HEK293 (cell line): ENCODE results near the gene SIGLEC15.

Experiments
- CTCF ChIA-PET: fragments of 350-600 bp; formaldehyde crosslinking; extraction: SDS; loops from one replicate; lab custom pipeline; 2021; ENCODE audit warnings: antibody characterized with exemption; lab: Yijun Ruan, JAX
- POLR2A ChIA-PET: fragments of 300-600 bp; formaldehyde crosslinking; extraction: SDS; loops from one replicate; lab custom pipeline; 2020; ENCODE audit warnings: antibody characterized with exemption, inconsistent platforms; lab: Yijun Ruan, JAX
- H3K27ac ChIP-seq: fragments of 200-500 bp; sonication (Bioruptor generic); 2 replicates; pipeline ENCODE4 v1.5.1; 2014; ENCODE audit warnings: low read depth, low read length, control low read depth, inconsistent platforms; ENCODE audit errors: extremely low read depth
- H3K36me3 ChIP-seq, 2 experiments: fragments of 200-500 bp in 1 of 2; sonication (Bioruptor generic) in 1 of 2; 1 replicate in 1 of 2; 2 replicates in 1 of 2; pipeline ENCODE4 v1.5.1; 2014 to 2017; ENCODE audit warnings: inconsistent platforms in 2 of 2, low read length in 2 of 2; ENCODE audit not compliant: control insufficient read depth in 2 of 2, insufficient read depth in 1 of 2
- H3K4me1 ChIP-seq: fragments of 200-500 bp; sonication (Bioruptor generic); 2 replicates; pipeline ENCODE4 v1.5.1; 2014; ENCODE audit warnings: mild to moderate bottlenecking, low read length, inconsistent platforms; ENCODE audit not compliant: control insufficient read depth, insufficient read depth
- H3K4me3 ChIP-seq: 2 replicates; pipeline ENCODE4 v1.5.1; 2011; ENCODE audit warnings: low read depth, mild to moderate bottlenecking, control low read depth, low read length, moderate library complexity
- H3K9me3 ChIP-seq: fragments of 200-500 bp; sonication (Bioruptor generic); 2 replicates; pipeline ENCODE4 v1.5.1; 2014; ENCODE audit warnings: low read depth, low read length, inconsistent platforms; ENCODE audit not compliant: control insufficient read depth, insufficient read depth
- GLI4 ChIP-seq: fragments of 450-650 bp; formaldehyde crosslinking; IDR thresholded peaks from 2 replicates; pipeline ENCODE4 v1.5.1; 2016; ENCODE audit warnings: missing biosample characterization, missing genetic modification characterization
- GLIS1 ChIP-seq: fragments of 450-650 bp; formaldehyde crosslinking; IDR thresholded peaks from 2 replicates; pipeline ENCODE4 v1.5.1; 2016; ENCODE audit warnings: missing biosample characterization, missing genetic modification characterization
- GLIS2 ChIP-seq: fragments of 450-650 bp; formaldehyde crosslinking; IDR thresholded peaks from 2 replicates; pipeline ENCODE4 v1.5.1; 2016; ENCODE audit warnings: missing biosample characterization, missing genetic modification characterization
- KLF16 ChIP-seq: fragments of 450-650 bp; formaldehyde crosslinking; IDR thresholded peaks from 2 replicates; pipeline ENCODE4 v1.5.1; 2017; ENCODE audit warnings: missing biosample characterization, missing genetic modification characterization
- TRIM28 ChIP-seq: IDR thresholded peaks from 2 replicates; pipeline ENCODE4 v1.6.1; 2011; ENCODE audit warnings: low read length, control low read depth, borderline replicate concordance
- ZBTB20 ChIP-seq: fragments of 450-650 bp; formaldehyde crosslinking; IDR thresholded peaks from 2 replicates; pipeline ENCODE4 v1.5.1; 2016; ENCODE audit warnings: missing biosample characterization, missing genetic modification characterization
- ZFP69B ChIP-seq: fragments of 450-650 bp; formaldehyde crosslinking; IDR thresholded peaks from 2 replicates; pipeline ENCODE4 v1.5.1; 2016; ENCODE audit warnings: missing biosample characterization, missing genetic modification characterization
- ZNF112 ChIP-seq: fragments of 450-650 bp; formaldehyde crosslinking; IDR thresholded peaks from 2 replicates; pipeline ENCODE4 v1.5.0; 2017; ENCODE audit warnings: missing biosample characterization, missing genetic modification characterization
- ZNF157 ChIP-seq: fragments of 450-650 bp; formaldehyde crosslinking; IDR thresholded peaks from 2 replicates; pipeline ENCODE4 v1.5.1; 2016; ENCODE audit warnings: missing biosample characterization, missing genetic modification characterization
- ZNF202 ChIP-seq: fragments of 450-650 bp; formaldehyde crosslinking; IDR thresholded peaks from 2 replicates; pipeline ENCODE4 v1.5.1; 2016; ENCODE audit warnings: missing biosample characterization, missing genetic modification characterization, borderline replicate concordance
- ZNF248 ChIP-seq: fragments of 450-650 bp; formaldehyde crosslinking; IDR thresholded peaks from 2 replicates; pipeline ENCODE4 v1.5.1; 2017; ENCODE audit warnings: missing biosample characterization, missing genetic modification characterization
- ZNF292 ChIP-seq: fragments of 450-650 bp; formaldehyde crosslinking; IDR thresholded peaks from 2 replicates; pipeline ENCODE4 v1.5.1; 2016; ENCODE audit warnings: low read depth, missing biosample characterization, missing genetic modification characterization, borderline replicate concordance
- ZNF311 ChIP-seq: fragments of 450-650 bp; formaldehyde crosslinking; IDR thresholded peaks from 2 replicates; pipeline ENCODE4 v1.5.1; 2017; ENCODE audit warnings: missing biosample characterization, missing genetic modification characterization, borderline replicate concordance
- ZNF366 ChIP-seq: fragments of 450-650 bp; formaldehyde crosslinking; conservative IDR thresholded peaks from 2 replicates; pipeline ENCODE4 v1.5.1; 2016; ENCODE audit warnings: missing biosample characterization, missing genetic modification characterization
- ZNF514 ChIP-seq: fragments of 450-650 bp; formaldehyde crosslinking; IDR thresholded peaks from 2 replicates; pipeline ENCODE4 v1.5.1; 2016; ENCODE audit warnings: missing biosample characterization, missing genetic modification characterization
- ZNF596 ChIP-seq: fragments of 450-650 bp; IDR thresholded peaks from 2 replicates; pipeline ENCODE4 v1.5.0; 2018; ENCODE audit warnings: missing biosample characterization, mild to moderate bottlenecking, missing genetic modification characterization, moderate library complexity
- ZNF600 ChIP-seq: fragments of 450-650 bp; formaldehyde crosslinking; IDR thresholded peaks from 2 replicates; pipeline ENCODE4 v1.5.1; 2016; ENCODE audit warnings: missing biosample characterization, missing genetic modification characterization
- ZNF658 ChIP-seq: fragments of 450-650 bp; formaldehyde crosslinking; IDR thresholded peaks from 2 replicates; pipeline ENCODE4; 2016; ENCODE audit warnings: missing biosample characterization, missing genetic modification characterization
- ZNF677 ChIP-seq: fragments of 450-650 bp; IDR thresholded peaks from 2 replicates; pipeline ENCODE4 v1.5.0; 2018; ENCODE audit warnings: missing biosample characterization, mild to moderate bottlenecking, missing genetic modification characterization, moderate library complexity
- TF ChIP-seq, protein P1 (sequence below): fragments of 450-650 bp; formaldehyde crosslinking; IDR thresholded peaks from 2 replicates; pipeline ENCODE4 v1.5.1; 2016; ENCODE audit warnings: missing biosample characterization, missing genetic modification characterization
- TF ChIP-seq, protein P2 (sequence below): fragments of 450-650 bp; formaldehyde crosslinking; IDR thresholded peaks from 2 replicates; pipeline ENCODE4 v1.5.1; 2016; ENCODE audit warnings: missing biosample characterization, missing genetic modification characterization, low read depth
- TF ChIP-seq, protein P3 (sequence below): fragments of 450-650 bp; formaldehyde crosslinking; IDR thresholded peaks from 2 replicates; pipeline ENCODE4 v1.5.1; 2016; ENCODE audit warnings: missing biosample characterization, missing genetic modification characterization
- TF ChIP-seq, protein P4 (sequence below): fragments of 450-650 bp; formaldehyde crosslinking; IDR thresholded peaks from 2 replicates; pipeline ENCODE4 v1.5.1; 2016; ENCODE audit warnings: missing biosample characterization, missing genetic modification characterization
- TF ChIP-seq, protein P5 (sequence below): fragments of 450-650 bp; formaldehyde crosslinking; IDR thresholded peaks from 2 replicates; pipeline ENCODE4 v1.5.1; 2017; ENCODE audit warnings: missing biosample characterization, missing genetic modification characterization

Gene SIGLEC15

DNA sequence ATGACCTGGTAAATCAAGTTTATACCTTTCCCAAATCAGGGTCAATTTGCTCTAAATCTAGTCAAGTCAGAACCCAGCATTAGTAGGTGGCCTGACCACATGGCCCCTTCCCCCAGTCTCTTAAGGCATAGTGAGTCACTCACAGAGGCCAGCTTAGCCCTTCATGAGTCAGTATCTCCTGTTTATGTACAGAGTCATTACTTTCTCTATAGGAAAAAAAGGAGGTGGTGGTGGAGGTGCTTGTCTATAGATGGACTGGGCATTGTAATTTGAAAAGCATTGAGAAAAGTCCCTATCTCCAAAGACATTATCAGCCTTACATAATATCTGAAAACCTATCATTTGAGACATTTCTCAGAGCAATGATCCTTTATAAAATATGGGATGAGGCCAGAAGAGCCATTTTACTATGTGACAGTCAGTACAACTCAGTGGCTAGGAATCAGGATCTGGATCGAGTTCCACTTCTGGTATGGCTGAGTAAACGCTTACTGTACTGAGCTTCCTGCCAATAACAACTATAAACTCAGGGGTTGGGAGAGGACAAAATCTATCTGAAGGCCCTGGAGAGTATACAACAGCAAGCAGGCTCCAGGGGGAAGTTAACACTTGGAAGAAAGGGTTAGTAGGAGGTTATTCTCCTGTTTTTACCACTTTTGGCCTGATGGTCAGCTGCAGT, 22.5 kb upstream of the SIGLEC15 start:
- no peak overlapping the region for H3K4me3 ChIP-seq
- CTCF ChIA-PET = interaction anchor here (0.6 to 1.6 kb wide), 2 partner anchors 76 to 80 kb away, joined by 3 to 4 read pairs; no protein-coding TSS in a partner anchor
- no peaks in the 10 kb centered on the region; the same call in 1 of the 2 replicates for H3K9me3 ChIP-seq
- TF ChIP-seq, protein P1, sequence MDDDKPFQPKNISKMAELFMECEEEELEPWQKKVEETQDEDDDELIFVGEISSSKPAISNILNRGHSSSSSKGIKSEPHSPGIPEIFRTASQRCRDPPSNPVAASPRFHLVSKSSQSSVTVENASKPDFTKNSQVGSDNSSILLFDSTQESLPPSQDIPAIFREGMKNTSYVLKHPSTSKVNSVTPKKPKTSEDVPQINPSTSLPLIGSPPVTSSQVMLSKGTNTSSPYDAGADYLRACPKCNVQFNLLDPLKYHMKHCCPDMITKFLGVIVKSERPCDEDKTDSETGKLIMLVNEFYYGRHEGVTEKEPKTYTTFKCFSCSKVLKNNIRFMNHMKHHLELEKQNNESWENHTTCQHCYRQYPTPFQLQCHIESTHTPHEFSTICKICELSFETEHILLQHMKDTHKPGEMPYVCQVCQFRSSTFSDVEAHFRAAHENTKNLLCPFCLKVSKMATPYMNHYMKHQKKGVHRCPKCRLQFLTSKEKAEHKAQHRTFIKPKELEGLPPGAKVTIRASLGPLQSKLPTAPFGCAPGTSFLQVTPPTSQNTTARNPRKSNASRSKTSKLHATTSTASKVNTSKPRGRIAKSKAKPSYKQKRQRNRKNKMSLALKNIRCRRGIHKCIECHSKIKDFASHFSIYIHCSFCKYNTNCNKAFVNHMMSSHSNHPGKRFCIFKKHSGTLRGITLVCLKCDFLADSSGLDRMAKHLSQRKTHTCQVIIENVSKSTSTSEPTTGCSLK = no peak
- no peak for TF ChIP-seq ZNF311 (tag by site-specific recombination)
- no peak for TF ChIP-seq ZNF514 (tag by site-specific recombination)
- TF ChIP-seq ZNF366 (tag by site-specific recombination) = no peak
- no peak for TF ChIP-seq ZNF596 (tag by site-specific recombination)
- no peak for TF ChIP-seq KLF16 (tag by site-specific recombination)
- no peak for TF ChIP-seq ZNF157 (tag by site-specific recombination)
- no peak for TF ChIP-seq ZBTB20
- TF ChIP-seq ZNF248 (tag by site-specific recombination) = no peak
- TF ChIP-seq, protein P2, sequence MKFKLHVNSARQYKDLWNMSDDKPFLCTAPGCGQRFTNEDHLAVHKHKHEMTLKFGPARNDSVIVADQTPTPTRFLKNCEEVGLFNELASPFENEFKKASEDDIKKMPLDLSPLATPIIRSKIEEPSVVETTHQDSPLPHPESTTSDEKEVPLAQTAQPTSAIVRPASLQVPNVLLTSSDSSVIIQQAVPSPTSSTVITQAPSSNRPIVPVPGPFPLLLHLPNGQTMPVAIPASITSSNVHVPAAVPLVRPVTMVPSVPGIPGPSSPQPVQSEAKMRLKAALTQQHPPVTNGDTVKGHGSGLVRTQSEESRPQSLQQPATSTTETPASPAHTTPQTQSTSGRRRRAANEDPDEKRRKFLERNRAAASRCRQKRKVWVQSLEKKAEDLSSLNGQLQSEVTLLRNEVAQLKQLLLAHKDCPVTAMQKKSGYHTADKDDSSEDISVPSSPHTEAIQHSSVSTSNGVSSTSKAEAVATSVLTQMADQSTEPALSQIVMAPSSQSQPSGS (tag by site-specific recombination) = no peak
- TF ChIP-seq GLIS1 (tag by site-specific recombination) = no peak
- TF ChIP-seq, protein P3, sequence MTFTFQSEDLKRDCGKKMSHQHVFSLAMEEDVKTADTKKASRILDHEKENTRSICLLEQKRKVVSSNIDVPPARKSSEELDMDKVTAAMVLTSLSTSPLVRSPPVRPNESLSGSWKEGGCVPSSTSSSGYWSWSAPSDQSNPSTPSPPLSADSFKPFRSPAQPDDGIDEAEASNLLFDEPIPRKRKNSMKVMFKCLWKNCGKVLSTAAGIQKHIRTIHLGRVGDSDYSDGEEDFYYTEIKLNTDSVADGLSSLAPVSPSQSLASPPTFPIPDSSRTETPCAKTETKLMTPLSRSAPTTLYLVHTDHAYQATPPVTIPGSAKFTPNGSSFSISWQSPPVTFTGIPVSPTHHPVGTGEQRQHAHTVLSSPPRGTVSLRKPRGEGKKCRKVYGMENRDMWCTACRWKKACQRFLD (tag by site-specific recombination) = no peak
- no peak overlapping the region for H3K27ac ChIP-seq
- POLR2A ChIA-PET = no interaction called here
- H3K4me1 ChIP-seq = no peaks in the 10 kb centered on the region
- H3K36me3 ChIP-seq = no peaks in the 10 kb centered on the region

DNA sequence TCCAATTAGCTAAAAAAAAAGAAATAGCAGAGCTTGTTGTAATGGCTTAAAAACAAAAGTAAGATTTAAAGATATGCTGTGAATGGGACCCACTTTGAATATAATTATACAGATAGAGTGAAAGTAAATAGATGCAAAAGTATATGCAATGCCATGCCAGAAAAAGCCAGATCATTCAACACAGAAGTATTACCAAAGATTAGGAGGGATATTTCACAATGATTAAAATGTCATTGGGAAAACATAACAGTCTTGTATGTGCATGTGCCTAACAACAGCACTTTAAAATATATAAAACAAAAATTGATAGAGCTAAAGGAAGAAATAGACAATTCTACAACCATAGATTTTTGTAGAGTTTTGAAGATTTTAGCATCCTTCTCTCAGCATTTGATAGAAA, 19.9 kb upstream of the SIGLEC15 start:
- no peak overlapping the region for H3K4me3 ChIP-seq
- H3K27ac ChIP-seq = no peak overlapping the region
- ChIA-PET CTCF (interaction anchor here (1.7 kb wide), 1 partner anchor 81 kb away, joined by 5 read pairs; the partner anchor contains the start of gene SLC14A1), POLR2A (no interaction called here)
- no peaks in the 10 kb centered on the region; the same call in 1 of the 2 replicates for H3K9me3 ChIP-seq
- TF ChIP-seq GLI4 (no peak), ZNF658 (tag by site-specific recombination) (no peak), TRIM28 (no peak)
- H3K36me3 ChIP-seq = no peaks in the 10 kb centered on the region
- H3K4me1 ChIP-seq = no peaks in the 10 kb centered on the region

DNA sequence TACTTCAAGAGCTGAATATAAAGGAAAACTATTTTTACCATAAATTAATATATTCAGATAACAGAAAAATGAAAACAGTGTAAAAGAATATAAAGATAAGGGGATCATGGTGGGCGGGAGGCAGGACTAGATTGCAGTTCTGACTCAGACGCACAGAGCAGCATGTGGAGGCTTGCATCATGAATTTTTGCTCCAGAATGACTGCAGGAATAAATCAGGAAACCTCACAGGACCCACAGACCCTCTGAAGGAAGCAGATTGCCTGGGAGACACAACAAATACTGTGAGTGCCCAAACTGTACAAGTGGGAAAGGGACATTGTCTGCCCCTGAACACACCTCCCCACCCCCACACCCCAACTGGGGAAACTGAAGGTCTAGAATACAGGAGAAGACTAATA, 19.2 kb upstream of the SIGLEC15 start:
- Histone ChIP-seq H3K4me3 (no peak overlapping the region), H3K27ac (no peak overlapping the region), H3K4me1 (no peaks in the 10 kb centered on the region), H3K36me3 (no peaks in the 10 kb centered on the region), H3K9me3 (no peaks in the 10 kb centered on the region; the same call in 1 of the 2 replicates)
- ChIA-PET POLR2A (no interaction called here), CTCF (interaction anchor here (0.5 to 2.9 kb wide), 6 partner anchors 19 to 98 kb away, joined by 3 to 14 read pairs (median 4); partner anchors contain the start of gene SLC14A1)
- no peak for TF ChIP-seq ZNF677 (tag by site-specific recombination)
- TF ChIP-seq, protein P4, sequence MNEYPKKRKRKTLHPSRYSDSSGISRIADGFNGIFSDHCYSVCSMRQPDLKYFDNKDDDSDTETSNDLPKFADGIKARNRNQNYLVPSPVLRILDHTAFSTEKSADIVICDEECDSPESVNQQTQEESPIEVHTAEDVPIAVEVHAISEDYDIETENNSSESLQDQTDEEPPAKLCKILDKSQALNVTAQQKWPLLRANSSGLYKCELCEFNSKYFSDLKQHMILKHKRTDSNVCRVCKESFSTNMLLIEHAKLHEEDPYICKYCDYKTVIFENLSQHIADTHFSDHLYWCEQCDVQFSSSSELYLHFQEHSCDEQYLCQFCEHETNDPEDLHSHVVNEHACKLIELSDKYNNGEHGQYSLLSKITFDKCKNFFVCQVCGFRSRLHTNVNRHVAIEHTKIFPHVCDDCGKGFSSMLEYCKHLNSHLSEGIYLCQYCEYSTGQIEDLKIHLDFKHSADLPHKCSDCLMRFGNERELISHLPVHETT (tag by site-specific recombination) = no peak
- TF ChIP-seq ZNF600 (tag by site-specific recombination) = no peak
- TF ChIP-seq ZFP69B = no peak
- no peak for TF ChIP-seq GLIS2 (tag by site-specific recombination)
- no peak for TF ChIP-seq ZNF202
- TF ChIP-seq ZNF112 (tag by site-specific recombination) = no peak
- TF ChIP-seq, protein P5, sequence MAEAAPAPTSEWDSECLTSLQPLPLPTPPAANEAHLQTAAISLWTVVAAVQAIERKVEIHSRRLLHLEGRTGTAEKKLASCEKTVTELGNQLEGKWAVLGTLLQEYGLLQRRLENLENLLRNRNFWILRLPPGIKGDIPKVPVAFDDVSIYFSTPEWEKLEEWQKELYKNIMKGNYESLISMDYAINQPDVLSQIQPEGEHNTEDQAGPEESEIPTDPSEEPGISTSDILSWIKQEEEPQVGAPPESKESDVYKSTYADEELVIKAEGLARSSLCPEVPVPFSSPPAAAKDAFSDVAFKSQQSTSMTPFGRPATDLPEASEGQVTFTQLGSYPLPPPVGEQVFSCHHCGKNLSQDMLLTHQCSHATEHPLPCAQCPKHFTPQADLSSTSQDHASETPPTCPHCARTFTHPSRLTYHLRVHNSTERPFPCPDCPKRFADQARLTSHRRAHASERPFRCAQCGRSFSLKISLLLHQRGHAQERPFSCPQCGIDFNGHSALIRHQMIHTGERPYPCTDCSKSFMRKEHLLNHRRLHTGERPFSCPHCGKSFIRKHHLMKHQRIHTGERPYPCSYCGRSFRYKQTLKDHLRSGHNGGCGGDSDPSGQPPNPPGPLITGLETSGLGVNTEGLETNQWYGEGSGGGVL = no peak
- no peak for TF ChIP-seq ZNF292
